ENCODE results near the gene ACSF3. TPM values are rescaled to one million over a fixed set of nuclear protein-coding genes. Genes with fewer than 3 reads are reported as not detected.

Gene ACSF3
- total RNA-seq, 1 donor from 2014 or later, result 25.8 TPM

- H3K27me3 ChIP-seq (ENCODE audit: control insufficient read depth, insufficient read depth, low read length), result peaks cover 5% of the 10 kb centered on the region
- no peak for FAIRE-seq
- DNase-seq (ENCODE audit: low read depth), result no peak
- no peaks in the 10 kb centered on the region for H3K36me3 ChIP-seq (ENCODE audit: control insufficient read depth, insufficient read depth, low read length)
- no peak overlapping the region for H3K4me3 ChIP-seq (ENCODE audit: low read depth, low read length)
- TF ChIP-seq, protein P1, sequence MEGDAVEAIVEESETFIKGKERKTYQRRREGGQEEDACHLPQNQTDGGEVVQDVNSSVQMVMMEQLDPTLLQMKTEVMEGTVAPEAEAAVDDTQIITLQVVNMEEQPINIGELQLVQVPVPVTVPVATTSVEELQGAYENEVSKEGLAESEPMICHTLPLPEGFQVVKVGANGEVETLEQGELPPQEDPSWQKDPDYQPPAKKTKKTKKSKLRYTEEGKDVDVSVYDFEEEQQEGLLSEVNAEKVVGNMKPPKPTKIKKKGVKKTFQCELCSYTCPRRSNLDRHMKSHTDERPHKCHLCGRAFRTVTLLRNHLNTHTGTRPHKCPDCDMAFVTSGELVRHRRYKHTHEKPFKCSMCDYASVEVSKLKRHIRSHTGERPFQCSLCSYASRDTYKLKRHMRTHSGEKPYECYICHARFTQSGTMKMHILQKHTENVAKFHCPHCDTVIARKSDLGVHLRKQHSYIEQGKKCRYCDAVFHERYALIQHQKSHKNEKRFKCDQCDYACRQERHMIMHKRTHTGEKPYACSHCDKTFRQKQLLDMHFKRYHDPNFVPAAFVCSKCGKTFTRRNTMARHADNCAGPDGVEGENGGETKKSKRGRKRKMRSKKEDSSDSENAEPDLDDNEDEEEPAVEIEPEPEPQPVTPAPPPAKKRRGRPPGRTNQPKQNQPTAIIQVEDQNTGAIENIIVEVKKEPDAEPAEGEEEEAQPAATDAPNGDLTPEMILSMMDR (IDR thresholded peaks at IDR 0.05; ENCODE audit: insufficient read depth, low read length, severe bottlenecking), result no peak
Measured at GRCh38 chr16:89179148-89179484, 85.5 kb downstream of the ACSF3 start.

- H3K27me3 ChIP-seq (ENCODE audit: control insufficient read depth, insufficient read depth, low read length), result peaks cover 2% of the 10 kb centered on the region
- no peaks in the 10 kb centered on the region for H3K36me3 ChIP-seq (ENCODE audit: control insufficient read depth, insufficient read depth, low read length)
- TF ChIP-seq, protein P1 (IDR thresholded peaks at IDR 0.05; ENCODE audit: insufficient read depth, low read length, severe bottlenecking), result no peak
- DNase-seq (ENCODE audit: low read depth) (no peak), FAIRE-seq (no peak)
- no peak overlapping the region for H3K4me3 ChIP-seq (ENCODE audit: low read depth, low read length)
Measured at GRCh38 chr16:89179656-89180315, 86.1 kb downstream of the ACSF3 start.

DNA sequence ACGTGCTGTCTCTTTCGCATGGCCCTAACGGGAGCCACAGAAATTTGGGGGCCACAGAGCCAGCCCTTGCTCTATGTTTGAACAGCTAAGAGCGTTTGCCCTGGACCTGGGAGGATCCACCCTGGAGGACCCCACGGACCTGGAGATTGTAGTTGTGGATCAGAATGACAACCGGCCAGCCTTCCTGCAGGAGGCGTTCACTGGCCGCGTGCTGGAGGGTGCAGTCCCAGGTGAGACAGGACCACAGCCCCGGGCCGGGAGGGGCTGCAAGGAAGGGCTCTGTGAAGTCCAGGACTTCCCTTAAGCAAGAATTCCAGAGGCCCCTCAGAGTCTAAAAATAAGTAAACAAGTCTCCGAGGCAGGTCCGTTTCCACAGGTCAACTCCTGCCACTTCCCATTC is 89.8 kb downstream of the ACSF3 start:
- DNase-seq (ENCODE audit: low read depth) (no peak), FAIRE-seq (no peak)
- peaks cover 2% of the 10 kb centered on the region for H3K27me3 ChIP-seq (ENCODE audit: control insufficient read depth, insufficient read depth, low read length)
- no peak overlapping the region for H3K4me3 ChIP-seq (ENCODE audit: low read depth, low read length)
- TF ChIP-seq, protein P1 (IDR thresholded peaks at IDR 0.05; ENCODE audit: insufficient read depth, low read length, severe bottlenecking), result no peak
- H3K36me3 ChIP-seq (ENCODE audit: control insufficient read depth, insufficient read depth, low read length), result no peaks in the 10 kb centered on the region

GRCh38 chr16:89183975-89184676 is 90.5 kb downstream of the ACSF3 start:
- FAIRE-seq (no peak), DNase-seq (ENCODE audit: low read depth) (no peak)
- peaks cover 2% of the 10 kb centered on the region for H3K27me3 ChIP-seq (ENCODE audit: control insufficient read depth, insufficient read depth, low read length)
- H3K4me3 ChIP-seq (ENCODE audit: low read depth, low read length), result no peak overlapping the region
- H3K36me3 ChIP-seq (ENCODE audit: control insufficient read depth, insufficient read depth, low read length), result no peaks in the 10 kb centered on the region
- TF ChIP-seq, protein P1 (IDR thresholded peaks at IDR 0.05; ENCODE audit: insufficient read depth, low read length, severe bottlenecking), result no peak

- Histone ChIP-seq H3K27me3 (ENCODE audit: control insufficient read depth, insufficient read depth, low read length) (peaks cover 2% of the 10 kb centered on the region), H3K4me3 (ENCODE audit: low read depth, low read length) (no peak overlapping the region), H3K36me3 (ENCODE audit: control insufficient read depth, insufficient read depth, low read length) (no peaks in the 10 kb centered on the region)
- TF ChIP-seq, protein P1 (IDR thresholded peaks at IDR 0.05; ENCODE audit: insufficient read depth, low read length, severe bottlenecking), result no peak
- FAIRE-seq (no peak), DNase-seq (ENCODE audit: low read depth) (no peak)
Measured at GRCh38 chr16:89184677-89184932, 91.0 kb downstream of the ACSF3 start.
